Dendritic cell treated with granulocyte-macrophage colony-stimulating factor and Interleukin-4, amounts not matched to agents 40 ng/mL and 50 ng/mL, for 4 days (primary cell): ENCODE data around the gene MRPS10.
"Not testable (repeated sequence)": the region's sequence is repeated elsewhere in the genome, so short reads cannot be mapped to it uniquely, and the experiment has no call there.

ENCODE experiments used
- H3K27ac Mint-ChIP-seq: one replicate; pipeline ENCODE4 v1.8.0; 2022; ENCODE audit warnings: mild to moderate bottlenecking, mixed read lengths
- H3K27me3 Mint-ChIP-seq: one replicate; pipeline ENCODE4 v1.8.0; 2022; ENCODE audit warnings: mild to moderate bottlenecking, mixed read lengths
- H3K36me3 Mint-ChIP-seq: one replicate; pipeline ENCODE4 v1.8.0; 2022; ENCODE audit warnings: low read depth, mixed read lengths
- H3K4me1 Mint-ChIP-seq: one replicate; pipeline ENCODE4 v1.8.0; 2022; ENCODE audit warnings: low read depth, mixed read lengths
- H3K4me3 Mint-ChIP-seq: one replicate; pipeline ENCODE4 v1.8.0; 2022; ENCODE audit warnings: mild to moderate bottlenecking, moderate library complexity, mixed read lengths
- H3K9me3 Mint-ChIP-seq: one replicate; pipeline ENCODE4 v1.8.0; 2022; ENCODE audit warnings: mixed read lengths
- intact Hi-C: fragments of 100-400 bp; cut with micrococcal nuclease; formaldehyde crosslinking; loops from one replicate; pipeline ENCODE4 v1.15.0; 2022

The MRPS10 gene

DNA sequence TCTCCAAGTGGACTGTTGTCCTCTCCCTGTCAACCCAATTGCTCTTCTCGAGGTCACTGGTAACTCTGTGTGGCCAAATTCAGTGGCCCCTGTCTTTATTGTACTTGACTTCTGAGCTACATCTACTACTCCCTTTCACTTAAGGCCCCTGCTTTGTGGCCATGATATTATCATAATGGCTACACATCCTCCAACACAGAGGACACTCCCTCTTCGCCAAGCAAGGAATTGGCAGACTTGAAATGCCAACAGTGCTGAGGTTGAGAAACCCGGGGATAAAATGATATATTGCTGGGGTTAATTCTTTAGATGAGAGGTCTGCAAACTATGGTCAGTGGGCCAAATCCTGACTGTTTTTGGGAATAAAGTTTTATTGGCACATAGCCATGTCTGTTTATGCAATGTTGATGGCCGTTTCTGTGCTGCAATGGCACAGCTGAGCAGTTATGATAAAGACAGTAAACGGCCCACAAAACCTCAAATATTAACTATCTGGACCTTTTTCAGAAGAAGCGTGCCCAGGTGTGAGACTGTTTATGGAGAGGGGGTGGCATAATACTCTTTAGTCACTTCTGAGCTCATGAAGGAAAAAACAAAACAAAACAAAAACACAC, 12.0 kb upstream of the MRPS10 start:
- H3K27ac Mint-ChIP-seq: no peak overlapping the region
- no peaks in the 10 kb centered on the region for H3K9me3 Mint-ChIP-seq
- H3K36me3 Mint-ChIP-seq: peaks cover 80% of the 10 kb centered on the region
- no peaks in the 10 kb centered on the region for H3K4me1 Mint-ChIP-seq
- H3K27me3 Mint-ChIP-seq: no peaks in the 10 kb centered on the region
- H3K4me3 Mint-ChIP-seq: no peak overlapping the region
- intact Hi-C loops: no loop called here

DNA sequence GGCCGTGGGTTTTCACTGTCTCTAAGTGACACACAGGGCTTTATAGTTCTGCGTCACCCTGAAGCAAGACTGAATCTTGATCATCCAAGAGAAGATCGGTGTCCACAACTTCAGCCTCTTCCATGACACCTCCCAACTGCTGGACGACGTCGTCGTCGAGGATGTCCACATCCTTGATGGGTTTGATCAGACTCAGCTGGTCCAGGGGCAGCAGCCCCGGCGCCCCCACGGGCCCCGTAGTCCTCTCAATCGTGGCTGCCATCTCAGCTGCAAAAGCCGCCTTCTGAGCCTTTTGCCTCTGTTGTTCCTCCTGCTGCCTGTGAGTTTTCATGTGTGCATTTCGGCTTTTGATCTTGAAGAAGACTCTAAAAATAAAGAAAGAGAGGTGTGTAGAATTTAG, 10.6 kb upstream of the MRPS10 start:
- Mint-ChIP-seq H3K36me3 (peaks cover 66% of the 10 kb centered on the region), H3K4me1 (no peaks in the 10 kb centered on the region), H3K27ac (no peak overlapping the region), H3K9me3 (no peaks in the 10 kb centered on the region), H3K27me3 (no peaks in the 10 kb centered on the region), H3K4me3 (no peak overlapping the region)
- intact Hi-C loops: no loop called here

- Mint-ChIP-seq H3K4me1 (no peaks in the 10 kb centered on the region), H3K27me3 (no peaks in the 10 kb centered on the region), H3K27ac (no peak overlapping the region), H3K9me3 (no peaks in the 10 kb centered on the region), H3K36me3 (peaks cover 58% of the 10 kb centered on the region), H3K4me3 (no peak overlapping the region)
- intact Hi-C loops: no loop called here
These were observed 9.7 kb upstream of the MRPS10 start for GRCh38 chr6:42227173-42227850.

GRCh38 chr6:42226645-42227143, 9.0 kb upstream of the MRPS10 start:
- intact Hi-C loops: no loop called here
- Mint-ChIP-seq H3K27ac (no peak overlapping the region), H3K9me3 (no peaks in the 10 kb centered on the region), H3K4me1 (no peaks in the 10 kb centered on the region), H3K4me3 (no peak overlapping the region), H3K27me3 (no peaks in the 10 kb centered on the region), H3K36me3 (peaks cover 52% of the 10 kb centered on the region)

DNA sequence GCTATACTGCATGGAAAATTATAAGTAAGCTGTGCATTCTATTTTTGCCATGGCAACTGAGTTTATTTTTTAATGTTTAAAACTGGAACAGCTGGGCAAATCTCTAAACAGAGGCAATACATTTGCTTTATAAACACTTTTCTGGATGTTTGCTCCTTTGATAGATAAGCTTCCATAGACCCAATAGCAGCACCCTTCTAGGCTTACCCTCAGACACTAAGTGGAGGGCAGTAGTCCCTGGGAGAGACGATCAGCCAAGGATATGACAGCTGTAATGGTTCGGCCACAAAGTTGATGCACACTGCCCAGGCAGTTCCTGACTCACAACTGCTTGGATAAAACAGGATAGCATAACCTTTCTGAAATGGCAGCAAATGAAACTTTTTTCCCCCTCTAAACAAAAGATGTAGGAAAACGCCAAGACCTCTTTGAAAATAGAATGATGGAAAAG, 8.5 kb upstream of the MRPS10 start:
- H3K36me3 Mint-ChIP-seq: peaks cover 48% of the 10 kb centered on the region
- no peak overlapping the region for H3K27ac Mint-ChIP-seq
- H3K4me3 Mint-ChIP-seq: no peak overlapping the region
- no peaks in the 10 kb centered on the region for H3K4me1 Mint-ChIP-seq
- intact Hi-C loops: no loop called here
- no peaks in the 10 kb centered on the region for H3K9me3 Mint-ChIP-seq
- H3K27me3 Mint-ChIP-seq: no peaks in the 10 kb centered on the region

DNA sequence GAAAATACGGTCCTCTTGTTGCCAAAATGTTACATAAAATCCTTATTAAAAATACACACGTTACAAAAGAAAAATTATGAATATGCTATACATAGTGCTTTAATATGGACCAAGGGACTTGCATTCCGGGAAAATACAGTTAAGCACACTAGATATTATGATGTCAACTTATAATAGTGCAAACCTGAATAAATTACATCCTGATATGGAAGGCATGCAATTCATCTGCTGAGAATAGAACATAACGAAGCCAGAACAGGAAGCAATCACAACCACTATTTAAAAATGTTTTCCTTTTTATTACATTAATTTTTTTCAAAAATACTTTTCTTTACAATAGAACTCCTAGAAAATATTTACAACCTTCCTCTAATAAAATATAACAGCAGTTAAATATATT, 7.8 kb upstream of the MRPS10 start:
- intact Hi-C loops: no loop called here
- Mint-ChIP-seq H3K27me3 (no peaks in the 10 kb centered on the region), H3K9me3 (no peaks in the 10 kb centered on the region), H3K36me3 (peaks cover 41% of the 10 kb centered on the region), H3K27ac (no peak overlapping the region), H3K4me3 (no peak overlapping the region), H3K4me1 (peaks cover 5% of the 10 kb centered on the region)

GRCh38 chr6:42225029-42225339, 7.3 kb upstream of the MRPS10 start:
- Mint-ChIP-seq H3K4me3 (no peak overlapping the region), H3K27me3 (no peaks in the 10 kb centered on the region), H3K9me3 (no peaks in the 10 kb centered on the region), H3K36me3 (peaks cover 37% of the 10 kb centered on the region), H3K4me1 (peaks cover 5% of the 10 kb centered on the region), H3K27ac (no peak overlapping the region)
- intact Hi-C loops: no loop called here

DNA sequence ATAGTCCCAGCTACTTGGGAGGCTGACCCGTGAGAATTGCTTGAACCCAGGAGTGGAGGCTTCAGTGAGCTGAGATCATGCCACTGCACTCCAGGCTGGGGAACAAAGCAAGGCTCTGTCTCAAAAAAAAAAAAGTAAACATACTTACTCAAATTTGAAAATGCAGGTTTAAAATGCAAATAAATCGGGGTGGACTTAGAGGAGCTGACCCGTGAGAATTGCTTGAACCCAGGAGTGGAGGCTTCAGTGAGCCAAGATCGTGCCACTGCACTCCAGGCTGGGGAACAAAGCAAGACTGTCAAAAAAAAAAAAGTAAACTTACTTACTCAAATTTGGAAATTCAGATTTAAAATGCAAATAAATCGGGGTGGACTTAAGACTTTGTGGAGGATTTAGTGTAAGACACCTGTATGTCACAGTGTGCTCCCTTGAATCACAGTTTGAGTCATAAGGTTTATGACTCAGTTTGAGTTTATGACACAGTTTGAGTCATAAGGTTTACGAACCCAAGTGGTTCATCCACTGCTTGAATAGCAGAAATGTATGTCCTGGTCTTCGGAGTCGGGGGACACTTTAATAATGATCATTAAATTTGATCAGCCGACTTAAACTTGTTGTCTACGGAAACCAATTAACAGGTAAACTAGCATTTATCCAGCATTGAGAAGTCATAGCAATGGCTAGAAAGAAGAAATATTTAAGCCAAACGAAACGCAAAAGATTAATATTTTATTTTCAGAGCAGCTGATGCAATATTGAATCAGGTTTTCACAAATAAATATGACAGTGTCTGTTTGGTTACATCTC, 6.8 kb upstream of the MRPS10 start:
- Mint-ChIP-seq H3K27ac (no peak overlapping the region), H3K36me3 (peaks cover 31% of the 10 kb centered on the region), H3K4me1 (peaks cover 5% of the 10 kb centered on the region), H3K27me3 (no peaks in the 10 kb centered on the region), H3K4me3 (no peak overlapping the region), H3K9me3 (no peaks in the 10 kb centered on the region)
- intact Hi-C loops: no loop called here

DNA sequence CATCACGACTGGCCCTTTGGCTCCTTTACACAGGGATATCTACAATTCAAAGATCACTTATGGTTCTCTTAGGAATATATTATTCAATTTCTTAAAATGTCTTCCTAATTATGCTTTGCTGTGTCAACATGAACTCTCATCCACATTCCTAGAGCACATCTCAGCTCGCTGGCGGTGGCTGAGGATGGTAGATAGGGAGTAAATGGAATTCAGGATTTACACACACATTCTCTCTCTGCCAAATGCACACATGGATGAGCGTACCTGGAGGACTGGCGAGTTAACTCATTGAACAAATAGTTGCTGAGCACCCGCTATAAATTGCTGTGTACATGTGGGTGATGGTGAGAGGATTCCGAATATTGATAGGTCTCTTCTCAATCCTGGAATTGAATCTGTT, 4.8 kb upstream of the MRPS10 start:
- H3K4me3 Mint-ChIP-seq: no peak overlapping the region
- peaks cover 16% of the 10 kb centered on the region for H3K36me3 Mint-ChIP-seq
- intact Hi-C loops: no loop called here
- H3K9me3 Mint-ChIP-seq: no peaks in the 10 kb centered on the region
- H3K4me1 Mint-ChIP-seq: peaks cover 5% of the 10 kb centered on the region
- no peak overlapping the region for H3K27ac Mint-ChIP-seq
- no peaks in the 10 kb centered on the region for H3K27me3 Mint-ChIP-seq

- Mint-ChIP-seq H3K36me3 (peaks cover 9% of the 10 kb centered on the region), H3K27me3 (no peaks in the 10 kb centered on the region), H3K4me3 (no peak overlapping the region), H3K4me1 (peaks cover 9% of the 10 kb centered on the region), H3K27ac (no peak overlapping the region), H3K9me3 (no peaks in the 10 kb centered on the region)
- intact Hi-C loops: no loop called here
These were observed 3.9 kb upstream of the MRPS10 start for GRCh38 chr6:42221546-42221945.

DNA sequence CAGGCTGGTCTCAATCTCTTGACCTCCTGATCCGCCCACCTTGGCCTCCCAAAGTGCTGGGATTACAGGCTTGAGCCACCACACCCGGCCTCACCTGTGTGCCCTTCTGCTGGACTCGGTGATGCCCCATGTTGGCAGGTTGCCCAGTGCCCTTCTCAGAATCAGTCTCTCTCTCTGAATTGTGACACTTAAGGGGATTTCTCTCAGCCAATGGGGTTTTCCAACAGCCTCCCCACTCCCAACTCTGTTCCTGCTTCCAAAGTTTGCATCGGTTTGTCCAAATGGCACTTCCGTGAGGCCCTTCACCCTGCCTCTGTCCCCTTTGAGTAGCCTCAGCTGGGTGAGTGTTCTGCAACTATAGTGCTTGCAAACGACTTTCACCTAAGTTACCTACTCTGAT, 3.1 kb upstream of the MRPS10 start:
- no peaks in the 10 kb centered on the region for H3K27me3 Mint-ChIP-seq
- peaks cover 16% of the 10 kb centered on the region for H3K4me1 Mint-ChIP-seq
- intact Hi-C loops: no loop called here
- no peak overlapping the region for H3K27ac Mint-ChIP-seq
- no peaks in the 10 kb centered on the region for H3K9me3 Mint-ChIP-seq
- H3K36me3 Mint-ChIP-seq: peaks cover 14% of the 10 kb centered on the region
- H3K4me3 Mint-ChIP-seq: no peak overlapping the region

GRCh38 chr6:42217157-42217518, 523 bp downstream of the MRPS10 start:
- peak overlapping the region; percentile 93 for H3K27ac Mint-ChIP-seq
- peak overlapping the region; percentile 89 for H3K4me3 Mint-ChIP-seq
- H3K4me1 Mint-ChIP-seq: peaks cover 21% of the 10 kb centered on the region
- H3K9me3 Mint-ChIP-seq: no peaks in the 10 kb centered on the region
- peaks cover 31% of the 10 kb centered on the region for H3K36me3 Mint-ChIP-seq
- H3K27me3 Mint-ChIP-seq: no peaks in the 10 kb centered on the region
- intact Hi-C loops: loop anchor here (2.0 to 5.0 kb wide), 2 partner anchors 346 to 795 kb away; partner anchors contain the start of genes KLHDC3 and MEA1

GRCh38 chr6:42216495-42216894, 1.2 kb downstream of the MRPS10 start:
- peak overlapping the region; percentile 46 for H3K27ac Mint-ChIP-seq
- peaks cover 21% of the 10 kb centered on the region for H3K4me1 Mint-ChIP-seq
- H3K9me3 Mint-ChIP-seq, H3K27me3 Mint-ChIP-seq: not testable (repeated sequence)
- H3K36me3 Mint-ChIP-seq: peaks cover 35% of the 10 kb centered on the region
- intact Hi-C loops: loop anchor here (2.0 to 5.0 kb wide), 2 partner anchors 346 to 796 kb away; partner anchors contain the start of genes KLHDC3 and MEA1
- peak overlapping the region; percentile 44 for H3K4me3 Mint-ChIP-seq

DNA sequence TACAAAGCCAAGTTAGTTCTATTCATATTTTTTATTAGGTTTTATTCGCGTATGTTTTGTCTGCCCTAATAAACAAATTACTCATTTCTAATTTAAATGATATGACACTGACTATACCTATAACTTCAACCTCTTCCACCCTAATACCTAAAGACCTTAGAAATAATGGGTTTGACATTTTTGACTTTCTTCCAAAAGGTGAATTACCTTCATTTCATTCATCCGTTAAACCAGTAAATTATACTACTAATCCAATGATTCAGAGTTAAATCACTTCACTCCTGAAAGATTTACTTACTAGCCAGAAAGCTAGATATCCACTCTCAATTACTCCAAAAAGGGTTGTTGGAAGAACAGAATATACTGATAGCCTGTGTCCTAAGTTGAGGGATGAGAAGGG, 5.2 kb downstream of the MRPS10 start:
- Mint-ChIP-seq H3K9me3 (no peaks in the 10 kb centered on the region), H3K27ac (no peak overlapping the region), H3K36me3 (peaks cover 70% of the 10 kb centered on the region), H3K4me1 (peaks cover 16% of the 10 kb centered on the region), H3K27me3 (no peaks in the 10 kb centered on the region), H3K4me3 (no peak overlapping the region)
- intact Hi-C loops: no loop called here
